ENCODE data around the gene MUC13.

The MUC13 gene

GRCh38 chr3:124873226-124873625 is 61.3 kb downstream of the MUC13 start:
- TF ChIP-seq ZNF274 (IDR thresholded peaks at IDR 0.05; ENCODE audit: low read depth, low read length), result no peak
- no peak for TF ChIP-seq SUZ12 (IDR thresholded peaks at IDR 0.05; ENCODE audit: extremely low read depth, insufficient read depth, insufficient read length)
- TF ChIP-seq YY1 (IDR thresholded peaks at IDR 0.05; ENCODE audit: insufficient read depth, insufficient read length), result no peak
- Histone ChIP-seq H3K27me3 (ENCODE audit: insufficient read depth, insufficient read length) (no peaks in the 10 kb centered on the region), H3K36me3 (ENCODE audit: insufficient read depth, insufficient read length, low read length) (peaks cover 35% of the 10 kb centered on the region), H3K4me1 (ENCODE audit: insufficient read depth, insufficient read length) (no peaks in the 10 kb centered on the region), H3K9ac (ENCODE audit: insufficient read length, low read depth) (no peak overlapping the region), H3K9me3 (ENCODE audit: insufficient read depth, low read length) (no peaks in the 10 kb centered on the region), H3K4me3 (ENCODE audit: insufficient read length, low read depth) (no peak overlapping the region)
- no peak for DNase-seq (ENCODE audit: low read depth, low spot score)

- Histone ChIP-seq H3K9me3 (ENCODE audit: insufficient read depth, low read length) (no peaks in the 10 kb centered on the region), H3K9ac (ENCODE audit: insufficient read length, low read depth) (no peak overlapping the region), H3K4me3 (ENCODE audit: insufficient read length, low read depth) (no peak overlapping the region), H3K27me3 (ENCODE audit: insufficient read depth, insufficient read length) (no peaks in the 10 kb centered on the region), H3K36me3 (ENCODE audit: insufficient read depth, insufficient read length, low read length) (peaks cover 66% of the 10 kb centered on the region), H3K4me1 (ENCODE audit: insufficient read depth, insufficient read length) (no peaks in the 10 kb centered on the region)
- TF ChIP-seq SUZ12 (IDR thresholded peaks at IDR 0.05; ENCODE audit: extremely low read depth, insufficient read depth, insufficient read length), result no peak
- TF ChIP-seq ZNF274 (IDR thresholded peaks at IDR 0.05; ENCODE audit: low read depth, low read length), result no peak
- no peak for TF ChIP-seq YY1 (IDR thresholded peaks at IDR 0.05; ENCODE audit: insufficient read depth, insufficient read length)
- no peak for DNase-seq (ENCODE audit: low read depth, low spot score)
These were observed 67.0 kb downstream of the MUC13 start for GRCh38 chr3:124867511-124867910.

GRCh38 chr3:124862006-124862405 is 72.5 kb downstream of the MUC13 start:
- H3K4me1 ChIP-seq (ENCODE audit: insufficient read depth, insufficient read length), result no peaks in the 10 kb centered on the region
- DNase-seq (ENCODE audit: low read depth, low spot score), result no peak
- no peak overlapping the region for H3K4me3 ChIP-seq (ENCODE audit: insufficient read length, low read depth)
- no peaks in the 10 kb centered on the region for H3K27me3 ChIP-seq (ENCODE audit: insufficient read depth, insufficient read length)
- H3K9me3 ChIP-seq (ENCODE audit: insufficient read depth, low read length), result no peaks in the 10 kb centered on the region
- TF ChIP-seq ZNF274 (IDR thresholded peaks at IDR 0.05; ENCODE audit: low read depth, low read length) (no peak), SUZ12 (IDR thresholded peaks at IDR 0.05; ENCODE audit: extremely low read depth, insufficient read depth, insufficient read length) (no peak), YY1 (IDR thresholded peaks at IDR 0.05; ENCODE audit: insufficient read depth, insufficient read length) (no peak)
- peaks cover 51% of the 10 kb centered on the region for H3K36me3 ChIP-seq (ENCODE audit: insufficient read depth, insufficient read length, low read length)
- H3K9ac ChIP-seq (ENCODE audit: insufficient read length, low read depth), result no peak overlapping the region

GRCh38 chr3:124861041-124861440 is 73.5 kb downstream of the MUC13 start:
- Histone ChIP-seq H3K4me1 (ENCODE audit: insufficient read depth, insufficient read length) (no peaks in the 10 kb centered on the region), H3K9me3 (ENCODE audit: insufficient read depth, low read length) (no peaks in the 10 kb centered on the region), H3K36me3 (ENCODE audit: insufficient read depth, insufficient read length, low read length) (peaks cover 49% of the 10 kb centered on the region), H3K27me3 (ENCODE audit: insufficient read depth, insufficient read length) (no peaks in the 10 kb centered on the region), H3K4me3 (ENCODE audit: insufficient read length, low read depth) (no peak overlapping the region), H3K9ac (ENCODE audit: insufficient read length, low read depth) (no peak overlapping the region)
- DNase-seq (ENCODE audit: low read depth, low spot score), result no peak
- TF ChIP-seq ZNF274 (IDR thresholded peaks at IDR 0.05; ENCODE audit: low read depth, low read length), result no peak
- TF ChIP-seq YY1 (IDR thresholded peaks at IDR 0.05; ENCODE audit: insufficient read depth, insufficient read length), result no peak
- no peak for TF ChIP-seq SUZ12 (IDR thresholded peaks at IDR 0.05; ENCODE audit: extremely low read depth, insufficient read depth, insufficient read length)

GRCh38 chr3:124860599-124860998 is 74.0 kb downstream of the MUC13 start:
- no peak for DNase-seq (ENCODE audit: low read depth, low spot score)
- H3K36me3 ChIP-seq (ENCODE audit: insufficient read depth, insufficient read length, low read length), result peaks cover 51% of the 10 kb centered on the region
- H3K4me1 ChIP-seq (ENCODE audit: insufficient read depth, insufficient read length), result no peaks in the 10 kb centered on the region
- TF ChIP-seq SUZ12 (IDR thresholded peaks at IDR 0.05; ENCODE audit: extremely low read depth, insufficient read depth, insufficient read length), result no peak
- no peak for TF ChIP-seq ZNF274 (IDR thresholded peaks at IDR 0.05; ENCODE audit: low read depth, low read length)
- no peak for TF ChIP-seq YY1 (IDR thresholded peaks at IDR 0.05; ENCODE audit: insufficient read depth, insufficient read length)
- H3K4me3 ChIP-seq (ENCODE audit: insufficient read length, low read depth), result no peak overlapping the region
- H3K9ac ChIP-seq (ENCODE audit: insufficient read length, low read depth), result no peak overlapping the region
- H3K9me3 ChIP-seq (ENCODE audit: insufficient read depth, low read length), result no peaks in the 10 kb centered on the region
- H3K27me3 ChIP-seq (ENCODE audit: insufficient read depth, insufficient read length), result no peaks in the 10 kb centered on the region

- Histone ChIP-seq H3K36me3 (ENCODE audit: insufficient read depth, insufficient read length, low read length) (peaks cover 55% of the 10 kb centered on the region), H3K4me3 (ENCODE audit: insufficient read length, low read depth) (no peak overlapping the region), H3K9me3 (ENCODE audit: insufficient read depth, low read length) (no peaks in the 10 kb centered on the region), H3K4me1 (ENCODE audit: insufficient read depth, insufficient read length) (no peaks in the 10 kb centered on the region), H3K9ac (ENCODE audit: insufficient read length, low read depth) (no peak overlapping the region), H3K27me3 (ENCODE audit: insufficient read depth, insufficient read length) (no peaks in the 10 kb centered on the region)
- no peak for DNase-seq (ENCODE audit: low read depth, low spot score)
- TF ChIP-seq SUZ12 (IDR thresholded peaks at IDR 0.05; ENCODE audit: extremely low read depth, insufficient read depth, insufficient read length) (no peak), ZNF274 (IDR thresholded peaks at IDR 0.05; ENCODE audit: low read depth, low read length) (no peak), YY1 (IDR thresholded peaks at IDR 0.05; ENCODE audit: insufficient read depth, insufficient read length) (no peak)
These were observed 75.5 kb downstream of the MUC13 start for GRCh38 chr3:124859025-124859424.

- no peaks in the 10 kb centered on the region for H3K27me3 ChIP-seq (ENCODE audit: insufficient read depth, insufficient read length)
- no peaks in the 10 kb centered on the region for H3K9me3 ChIP-seq (ENCODE audit: insufficient read depth, low read length)
- H3K4me1 ChIP-seq (ENCODE audit: insufficient read depth, insufficient read length), result no peaks in the 10 kb centered on the region
- TF ChIP-seq ZNF274 (IDR thresholded peaks at IDR 0.05; ENCODE audit: low read depth, low read length), result no peak
- TF ChIP-seq SUZ12 (IDR thresholded peaks at IDR 0.05; ENCODE audit: extremely low read depth, insufficient read depth, insufficient read length), result no peak
- TF ChIP-seq YY1 (IDR thresholded peaks at IDR 0.05; ENCODE audit: insufficient read depth, insufficient read length), result no peak
- H3K36me3 ChIP-seq (ENCODE audit: insufficient read depth, insufficient read length, low read length), result peaks cover 61% of the 10 kb centered on the region
- DNase-seq (ENCODE audit: low read depth, low spot score), result no peak
- H3K9ac ChIP-seq (ENCODE audit: insufficient read length, low read depth), result no peak overlapping the region
- H3K4me3 ChIP-seq (ENCODE audit: insufficient read length, low read depth), result no peak overlapping the region
These were observed 76.3 kb downstream of the MUC13 start for GRCh38 chr3:124858275-124858674.
